HepG2 (cell line): Measurements from ENCODE around the gene PCSK6. TPM values are rescaled to one million over a fixed set of nuclear protein-coding genes. Genes with fewer than 3 reads are reported as not detected.

Experiments used
- BCLAF1 ChIP-seq: fragments of 450-650 bp; IDR thresholded peaks from 2 replicates; pipeline ENCODE4 v1.6.1; 2017; ENCODE audit warnings: mild to moderate bottlenecking
- CENPT ChIP-seq: sonication (generic); formaldehyde crosslinking; IDR thresholded peaks from 2 replicates; pipeline ENCODE4 v1.8.0; 2022; ENCODE audit warnings: low read depth, mild to moderate bottlenecking, moderate library complexity, missing genetic modification reagents
- DMTF1 ChIP-seq: sonication (generic); formaldehyde crosslinking; IDR thresholded peaks from 2 replicates; pipeline ENCODE4 v1.4.0; 2020; ENCODE audit warnings: mild to moderate bottlenecking, missing genetic modification reagents
- FOSL1 ChIP-seq: sonication (generic); formaldehyde crosslinking; IDR thresholded peaks from 2 replicates; pipeline ENCODE4 v1.9.0; 2021; ENCODE audit warnings: missing genetic modification reagents, borderline replicate concordance
- HOMEZ ChIP-seq: IDR thresholded peaks from 2 replicates; pipeline ENCODE4 v1.6.1; 2016; ENCODE audit warnings: low read depth
- POGK ChIP-seq: sonication (generic); formaldehyde crosslinking; conservative IDR thresholded peaks from 2 replicates; pipeline ENCODE4 v1.8.0; 2022; ENCODE audit warnings: mild to moderate bottlenecking, moderate library complexity, missing genetic modification reagents
- TOE1 ChIP-seq: sonication (generic); formaldehyde crosslinking; IDR thresholded peaks from 2 replicates; pipeline ENCODE4 v1.4.0; 2020; ENCODE audit warnings: mild to moderate bottlenecking, missing genetic modification reagents
- TSC22D2 ChIP-seq: sonication (generic); formaldehyde crosslinking; IDR thresholded peaks from 2 replicates; pipeline ENCODE4 v1.5.1; 2020; ENCODE audit warnings: missing genetic modification reagents, mild to moderate bottlenecking, borderline replicate concordance
- ZBTB38 ChIP-seq: sonication (generic); formaldehyde crosslinking; IDR thresholded peaks from 2 replicates; pipeline ENCODE4 v1.5.1; 2020; ENCODE audit warnings: mild to moderate bottlenecking, missing genetic modification reagents
- ZBTB49 ChIP-seq: sonication (generic); formaldehyde crosslinking; IDR thresholded peaks from 2 replicates; pipeline ENCODE4 v1.4.0; 2020; ENCODE audit warnings: missing genetic modification reagents, borderline replicate concordance
- ZNF546 ChIP-seq: sonication (generic); formaldehyde crosslinking; conservative IDR thresholded peaks from 2 replicates; pipeline ENCODE4 v1.8.1; 2023; ENCODE audit warnings: mild to moderate bottlenecking, missing genetic modification reagents
- ZNF589 ChIP-seq: sonication (generic); formaldehyde crosslinking; conservative IDR thresholded peaks from 2 replicates; pipeline ENCODE4 v1.8.0; 2022; ENCODE audit warnings: mild to moderate bottlenecking, moderate library complexity, missing genetic modification reagents
- ZNF749 ChIP-seq: sonication (generic); formaldehyde crosslinking; IDR thresholded peaks from 2 replicates; pipeline ENCODE4 v1.8.0; 2022; ENCODE audit warnings: mild to moderate bottlenecking, missing genetic modification reagents, moderate library complexity, borderline replicate concordance
- ZNF782 ChIP-seq: sonication (generic); formaldehyde crosslinking; IDR thresholded peaks from 2 replicates; pipeline ENCODE4 v1.4.0; 2020; ENCODE audit warnings: missing genetic modification reagents, mild to moderate bottlenecking, borderline replicate concordance
- ZSCAN5A ChIP-seq: sonication (generic); formaldehyde crosslinking; IDR thresholded peaks from 2 replicates; pipeline ENCODE4 v1.8.0; 2022; ENCODE audit warnings: mild to moderate bottlenecking, missing genetic modification reagents, borderline replicate concordance
- polyA plus RNA-seq, 8 experiments: library from polyadenylated mRNA; depleted of rRNA in 3 of 8; stranded (reverse) in 7 of 8; unstranded in 1 of 8; fragments of >200 nt; fragmentation: Illumina TruSeq in 4 of 8; extraction: Trizol in 4 of 8; gene quantifications; 2 replicates each; pipeline versions ENCODE4 v1.2.1 to v1.2.3, GENCODE V29; 2011 to 2016; ENCODE audit warnings: low read depth in 4 of 8, missing spikeins in 1 of 8, mixed read lengths in 1 of 8; ENCODE audit not compliant: insufficient read depth in 1 of 8
- total RNA-seq, 5 experiments: library from RNA; depleted of rRNA; stranded (reverse); fragments of >200 nt; fragmentation: Illumina TruSeq; extraction: Trizol; gene quantifications; 2 replicates each; pipeline ENCODE4 v1.2.3, GENCODE V29; 2016; ENCODE audit warnings: low read depth in 1 of 5

Gene PCSK6
- total and polyA plus RNA-seq, 2 of the 13 experiments (the other 11 are each of a cell fraction or from before 2014, with no cell fraction given): 56.5 to 155 TPM

- TF ChIP-seq HOMEZ (CRISPR knock-in tag): 0 out of 2 replicates have a peak, but pooled peaks have one; percentile 27
- no peak for TF ChIP-seq ZSCAN5A (CRISPR knock-in tag)
- no peak for TF ChIP-seq POGK (CRISPR knock-in tag)
- TF ChIP-seq ZBTB49 (CRISPR knock-in tag): no peak
- TF ChIP-seq ZNF546 (CRISPR knock-in tag): peak; percentile 69; the same call in 1 of the 2 replicates
- no peak for TF ChIP-seq ZNF749 (CRISPR knock-in tag)
- 0 out of 2 replicates have a peak, but pooled peaks have one; percentile 21 for TF ChIP-seq ZNF589 (CRISPR knock-in tag)
- peak; percentile 24; the same call in 1 of the 2 replicates for TF ChIP-seq ZNF782 (CRISPR knock-in tag)
- no peak for TF ChIP-seq TOE1 (CRISPR knock-in tag)
- TF ChIP-seq FOSL1 (CRISPR knock-in tag): no peak
- TF ChIP-seq DMTF1 (CRISPR knock-in tag): no peak
- TF ChIP-seq BCLAF1: no peak
- TF ChIP-seq CENPT (CRISPR knock-in tag): no peak
- TF ChIP-seq TSC22D2 (CRISPR knock-in tag): no peak; the same call in 1 of the 2 replicates
- TF ChIP-seq ZBTB38 (CRISPR knock-in tag): peak; percentile 72
Measured at GRCh38 chr15:101501703-101502373, 12.3 kb upstream of the PCSK6 start (continued).
